HG02870 (cell line): ENCODE measurements around the gene OR6P1.

Experiments used
- ATAC-seq: cut with Tn5 transposase; IDR thresholded peaks from one replicate; pipeline ENCODE4 v1.9.1; 2021; ENCODE audit warnings: mild to moderate bottlenecking, moderate library complexity; ENCODE audit not compliant: unreplicated experiment

The OR6P1 gene

DNA sequence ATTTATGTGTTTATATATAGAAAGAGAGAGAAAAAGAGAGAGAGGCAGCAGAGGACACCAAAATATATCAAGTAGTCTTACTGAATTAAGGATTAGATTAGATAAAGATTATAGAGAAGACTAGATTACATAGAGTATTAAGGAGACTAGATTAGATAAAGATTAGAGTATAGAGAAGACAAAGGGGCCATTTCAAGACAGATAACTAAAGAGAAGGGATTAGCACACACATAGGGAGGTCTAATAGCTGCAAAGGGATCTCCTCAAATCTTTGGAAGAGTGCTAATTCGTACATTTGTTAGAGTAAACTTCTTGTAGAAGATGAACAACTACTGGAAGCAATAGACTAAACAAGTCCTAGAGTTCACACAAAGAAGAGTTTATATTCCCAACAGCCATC lies 50.4 kb downstream of the OR6P1 start:
- no peak for ATAC-seq

GRCh38 chr1:158516966-158517365 lies 53.4 kb downstream of the OR6P1 start:
- no peak for ATAC-seq
